ENCODE results near the gene ABCA2. TPM values are rescaled to one million over a fixed set of nuclear protein-coding genes. Genes with fewer than 3 reads are reported as not detected.

The ABCA2 gene
- total RNA-seq, 1 donor from 2014 or later: 16.2 TPM

DNA sequence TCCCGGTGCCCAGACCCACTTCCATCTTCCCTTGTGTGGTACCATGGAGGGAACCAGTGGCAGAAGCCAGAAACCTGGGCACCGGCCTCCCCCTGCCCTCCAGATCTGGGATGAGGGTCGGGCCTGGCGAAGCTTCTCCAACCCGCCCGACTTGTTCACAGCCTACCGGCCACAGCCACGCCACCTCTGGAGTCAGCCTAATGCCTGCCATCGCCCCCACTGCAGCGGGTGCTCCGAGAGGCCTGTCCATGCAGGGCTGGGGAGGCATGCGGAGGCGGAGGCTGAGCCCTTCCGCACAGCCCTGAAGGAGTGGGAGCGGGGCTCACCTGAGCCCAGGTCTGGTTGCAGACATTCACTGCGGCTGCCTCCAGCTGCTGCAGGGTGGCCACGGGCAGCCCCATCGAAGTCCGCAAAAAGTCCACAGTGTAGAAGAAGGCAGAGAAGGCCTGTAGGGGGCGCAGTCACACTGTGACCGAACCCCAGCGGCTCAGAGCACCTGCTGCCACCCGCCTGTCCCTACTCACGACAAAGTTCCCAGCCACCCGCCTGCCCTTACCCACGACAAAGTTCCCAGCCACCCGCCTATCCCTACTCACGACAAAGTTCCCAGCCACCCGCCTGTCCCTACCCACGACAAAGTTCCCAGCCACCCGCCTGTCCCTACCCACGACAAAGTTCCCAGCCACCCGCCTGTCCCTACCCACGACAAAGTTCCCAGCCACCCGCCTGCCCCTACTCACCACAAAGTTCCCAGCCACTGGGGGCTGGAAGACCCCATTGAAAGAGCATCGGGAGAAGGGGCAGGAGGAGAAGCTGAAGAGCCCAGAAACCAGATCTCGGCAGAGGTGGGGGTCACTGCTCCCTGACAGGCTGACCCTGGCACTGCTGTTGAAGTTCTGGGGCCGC is 21.8 kb upstream of the ABCA2 start:
- no peaks in the 10 kb centered on the region for H3K9me3 Mint-ChIP-seq (ENCODE audit: unreplicated experiment)
- H3K4me1 ChIP-seq (ENCODE audit: insufficient read depth, low read length): peaks cover 9% of the 10 kb centered on the region
- no peak overlapping the region for H3K27ac ChIP-seq (ENCODE audit: low read depth, low read length)
- H3K36me3 Mint-ChIP-seq (ENCODE audit: low read depth, unreplicated experiment): no peaks in the 10 kb centered on the region
- H2AFZ ChIP-seq (ENCODE audit: low read depth, low read length): no peak overlapping the region
- H3K4me1 Mint-ChIP-seq (ENCODE audit: low read depth, unreplicated experiment): peaks cover 1% of the 10 kb centered on the region
- FAIRE-seq: no peak
- TF ChIP-seq EZH2 (IDR thresholded peaks at IDR 0.05; ENCODE audit: insufficient read depth, low read length) (peak; percentile 53), CTCF (IDR thresholded peaks at IDR 0.05; ENCODE audit: insufficient read depth, low read depth, low read length) (peak; percentile 29)
- no peak overlapping the region for H3K9ac ChIP-seq (ENCODE audit: low read length)
- no peak for DNase-seq (ENCODE audit: low read depth)
- H3K4me3 ChIP-seq (ENCODE audit: insufficient read depth, low read depth, low read length): no peak overlapping the region
- H3K4me2 ChIP-seq (ENCODE audit: low read length): no peak overlapping the region
- peaks cover 39% of the 10 kb centered on the region for H3K27me3 Mint-ChIP-seq (ENCODE audit: low read depth, unreplicated experiment)
- H3K36me3 ChIP-seq (ENCODE audit: insufficient read depth, low read length): no peaks in the 10 kb centered on the region
- H3K4me3 Mint-ChIP-seq (ENCODE audit: unreplicated experiment): no peak overlapping the region
- no peak overlapping the region for H3K27ac Mint-ChIP-seq (ENCODE audit: unreplicated experiment)
- H3K9me3 ChIP-seq (ENCODE audit: insufficient read depth, low read depth, low read length): no peaks in the 10 kb centered on the region
- H3K27me3 ChIP-seq (ENCODE audit: insufficient read depth, low read length): peaks cover 25% of the 10 kb centered on the region
- peaks cover 4% of the 10 kb centered on the region for H3K79me2 ChIP-seq (ENCODE audit: insufficient read depth, low read length)
- H4K20me1 ChIP-seq (ENCODE audit: insufficient read depth, low read length): peaks cover 10% of the 10 kb centered on the region

GRCh38 chr9:137048655-137049543 is 20.9 kb upstream of the ABCA2 start:
- Mint-ChIP-seq H3K4me3 (ENCODE audit: unreplicated experiment) (no peak overlapping the region), H3K9me3 (ENCODE audit: unreplicated experiment) (no peaks in the 10 kb centered on the region), H3K27ac (ENCODE audit: unreplicated experiment) (no peak overlapping the region), H3K4me1 (ENCODE audit: low read depth, unreplicated experiment) (peaks cover 2% of the 10 kb centered on the region), H3K27me3 (ENCODE audit: low read depth, unreplicated experiment) (peaks cover 37% of the 10 kb centered on the region), H3K36me3 (ENCODE audit: low read depth, unreplicated experiment) (no peaks in the 10 kb centered on the region)
- Histone ChIP-seq H2AFZ (ENCODE audit: low read depth, low read length) (no peak overlapping the region), H3K27ac (ENCODE audit: low read depth, low read length) (no peak overlapping the region), H3K79me2 (ENCODE audit: insufficient read depth, low read length) (peaks cover 13% of the 10 kb centered on the region), H3K27me3 (ENCODE audit: insufficient read depth, low read length) (peaks cover 22% of the 10 kb centered on the region), H4K20me1 (ENCODE audit: insufficient read depth, low read length) (peaks cover 19% of the 10 kb centered on the region), H3K4me3 (ENCODE audit: insufficient read depth, low read depth, low read length) (no peak overlapping the region), H3K9ac (ENCODE audit: low read length) (no peak overlapping the region), H3K9me3 (ENCODE audit: insufficient read depth, low read depth, low read length) (no peaks in the 10 kb centered on the region), H3K36me3 (ENCODE audit: insufficient read depth, low read length) (no peaks in the 10 kb centered on the region), H3K4me2 (ENCODE audit: low read length) (no peak overlapping the region), H3K4me1 (ENCODE audit: insufficient read depth, low read length) (peaks cover 16% of the 10 kb centered on the region)
- no peak for FAIRE-seq
- TF ChIP-seq CTCF (IDR thresholded peaks at IDR 0.05; ENCODE audit: insufficient read depth, low read depth, low read length) (no peak), EZH2 (IDR thresholded peaks at IDR 0.05; ENCODE audit: insufficient read depth, low read length) (peak; percentile 81)
- no peak for DNase-seq (ENCODE audit: low read depth)
